SK-N-MC (cell line): ENCODE measurements around the gene OSM.

ENCODE experiments used
- DNase-seq: peaks from one replicate; pipeline ENCODE4 v3.0.0-alpha.2; 2011; ENCODE audit warnings: low read depth, low spot score
- H3K27ac ChIP-seq: fragments of 200-600 bp; sonication (generic); 2 replicates; pipeline ENCODE4 v1.5.1; 2016; ENCODE audit warnings: mixed run types
- H3K36me3 ChIP-seq: fragments of 200-600 bp; sonication (generic); 2 replicates; pipeline ENCODE4 v1.6.1; 2017; ENCODE audit warnings: antibody characterized with exemption, low read length, mixed read lengths; ENCODE audit not compliant: insufficient read depth
- H3K4me3 ChIP-seq: fragments of 200-600 bp; sonication (generic); 2 replicates; pipeline ENCODE4 v1.5.1; 2016
- H3K9ac ChIP-seq: fragments of 200-600 bp; sonication (generic); 2 replicates; pipeline ENCODE4 v1.8.0; 2017; ENCODE audit warnings: mixed run types, mixed read lengths; ENCODE audit not compliant: insufficient read length
- H3K9me3 ChIP-seq: fragments of 200-600 bp; sonication (generic); 2 replicates; pipeline ENCODE4 v1.6.1; 2017; ENCODE audit warnings: low read depth, mild to moderate bottlenecking, antibody characterized with exemption, low read length, moderate library complexity, mixed read lengths
- EZH2 ChIP-seq: fragments of 200-600 bp; sonication (generic); IDR thresholded peaks from one replicate; pipeline ENCODE4 v1.6.1; 2017; ENCODE audit warnings: antibody characterized with exemption
- FOXP2 ChIP-seq: optimal IDR thresholded peaks from 2 replicates; pipeline ENCODE3; 2011; ENCODE audit warnings: mild to moderate bottlenecking, moderate library complexity; ENCODE audit not compliant: insufficient read depth; ENCODE audit errors: extremely low read length, control extremely low read depth
- POLR2AphosphoS5 ChIP-seq: IDR thresholded peaks from 2 replicates; pipeline ENCODE4 v1.6.1; 2012; ENCODE audit warnings: mild to moderate bottlenecking, low read depth, low read length, borderline replicate concordance

The OSM gene

GRCh38 chr22:30301995-30302809, 35.6 kb upstream of the OSM start:
- DNase-seq: no peak
- no peaks in the 10 kb centered on the region for H3K36me3 ChIP-seq
- no peak overlapping the region for H3K4me3 ChIP-seq

GRCh38 chr22:30299322-30299721, 32.7 kb upstream of the OSM start:
- H3K9ac ChIP-seq: no peak overlapping the region
- H3K4me3 ChIP-seq: no peak overlapping the region
- TF ChIP-seq EZH2 (no peak), POLR2AphosphoS5 (no peak), FOXP2 (no peak)
- no peak for DNase-seq
- no peaks in the 10 kb centered on the region for H3K36me3 ChIP-seq
- no peaks in the 10 kb centered on the region for H3K9me3 ChIP-seq
- no peak overlapping the region for H3K27ac ChIP-seq

More at GRCh38 chr22:30301995-30302809, 35.6 kb upstream of the OSM start:
- no peaks in the 10 kb centered on the region for H3K9me3 ChIP-seq
- TF ChIP-seq EZH2: no peak
- no peak for TF ChIP-seq FOXP2
- TF ChIP-seq POLR2AphosphoS5: no peak
- no peak overlapping the region for H3K9ac ChIP-seq
- H3K27ac ChIP-seq: no peak overlapping the region

GRCh38 chr22:30297991-30298701, 31.5 kb upstream of the OSM start:
- no peak for DNase-seq
- Histone ChIP-seq H3K36me3 (no peaks in the 10 kb centered on the region), H3K9ac (no peak overlapping the region)

GRCh38 chr22:30297276-30297990, 30.8 kb upstream of the OSM start:
- Histone ChIP-seq H3K9me3 (no peaks in the 10 kb centered on the region), H3K36me3 (no peaks in the 10 kb centered on the region), H3K9ac (no peak overlapping the region), H3K4me3 (no peak overlapping the region), H3K27ac (no peak overlapping the region)
- TF ChIP-seq EZH2 (no peak), FOXP2 (no peak), POLR2AphosphoS5 (no peak)
- DNase-seq: no peak

More at GRCh38 chr22:30297991-30298701, 31.5 kb upstream of the OSM start:
- Histone ChIP-seq H3K9me3 (no peaks in the 10 kb centered on the region), H3K27ac (no peak overlapping the region), H3K4me3 (no peak overlapping the region)
- TF ChIP-seq POLR2AphosphoS5: no peak
- no peak for TF ChIP-seq EZH2
- no peak for TF ChIP-seq FOXP2

- DNase-seq: no peak
- Histone ChIP-seq H3K9me3 (no peaks in the 10 kb centered on the region), H3K36me3 (no peaks in the 10 kb centered on the region), H3K9ac (no peak overlapping the region), H3K27ac (no peak overlapping the region), H3K4me3 (no peak overlapping the region)
- TF ChIP-seq EZH2: no peak
- no peak for TF ChIP-seq FOXP2
- no peak for TF ChIP-seq POLR2AphosphoS5
Measured at GRCh38 chr22:30296833-30297232, 30.2 kb upstream of the OSM start.

GRCh38 chr22:30296324-30296723, 29.7 kb upstream of the OSM start:
- no peaks in the 10 kb centered on the region for H3K36me3 ChIP-seq

GRCh38 chr22:30295576-30295975, 28.9 kb upstream of the OSM start:
- no peaks in the 10 kb centered on the region for H3K9me3 ChIP-seq
- H3K36me3 ChIP-seq: no peaks in the 10 kb centered on the region
- DNase-seq: no peak
- H3K4me3 ChIP-seq: no peak overlapping the region
- no peak for TF ChIP-seq EZH2
- TF ChIP-seq FOXP2: no peak
- TF ChIP-seq POLR2AphosphoS5: no peak
- H3K27ac ChIP-seq: no peak overlapping the region
- H3K9ac ChIP-seq: no peak overlapping the region

More at GRCh38 chr22:30296324-30296723, 29.7 kb upstream of the OSM start:
- Histone ChIP-seq H3K9me3 (no peaks in the 10 kb centered on the region), H3K4me3 (no peak overlapping the region), H3K27ac (no peak overlapping the region), H3K9ac (no peak overlapping the region)
- TF ChIP-seq POLR2AphosphoS5 (no peak), FOXP2 (no peak), EZH2 (no peak)
- no peak for DNase-seq

GRCh38 chr22:30294830-30295229, 28.2 kb upstream of the OSM start:
- Histone ChIP-seq H3K4me3 (no peak overlapping the region), H3K9me3 (no peaks in the 10 kb centered on the region), H3K36me3 (no peaks in the 10 kb centered on the region), H3K27ac (no peak overlapping the region), H3K9ac (no peak overlapping the region)
- no peak for DNase-seq
- TF ChIP-seq POLR2AphosphoS5 (no peak), EZH2 (no peak), FOXP2 (no peak)
